Measurements from ENCODE around the gene ZNF532.
"Not testable (repeated sequence)": the region's sequence is repeated elsewhere in the genome, so short reads cannot be mapped to it uniquely, and the experiment has no call there.

The ZNF532 gene

DNA sequence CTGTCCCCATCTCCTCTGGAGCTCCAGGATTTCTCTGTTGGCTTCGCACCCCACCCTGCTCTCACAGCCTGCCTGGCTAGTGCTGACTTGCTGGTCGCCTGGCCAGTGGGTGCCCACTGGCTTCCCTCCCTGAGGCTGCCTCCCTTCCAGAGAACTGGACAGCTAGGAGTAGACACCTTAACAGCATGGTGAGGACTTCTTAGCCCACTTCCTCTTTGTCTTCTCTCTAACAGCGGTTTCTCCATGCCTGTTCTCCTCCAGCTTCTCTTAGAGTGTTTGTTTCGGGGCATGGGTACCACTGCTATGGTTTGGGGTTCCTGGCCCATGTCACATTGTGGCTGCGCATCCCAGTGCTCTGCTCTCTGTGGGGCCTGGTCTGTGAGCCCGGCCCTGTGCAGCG, 37.1 kb downstream of the ZNF532 start:
- no peak for DNase-seq (ENCODE audit: low read depth in 2 of 2)

DNA sequence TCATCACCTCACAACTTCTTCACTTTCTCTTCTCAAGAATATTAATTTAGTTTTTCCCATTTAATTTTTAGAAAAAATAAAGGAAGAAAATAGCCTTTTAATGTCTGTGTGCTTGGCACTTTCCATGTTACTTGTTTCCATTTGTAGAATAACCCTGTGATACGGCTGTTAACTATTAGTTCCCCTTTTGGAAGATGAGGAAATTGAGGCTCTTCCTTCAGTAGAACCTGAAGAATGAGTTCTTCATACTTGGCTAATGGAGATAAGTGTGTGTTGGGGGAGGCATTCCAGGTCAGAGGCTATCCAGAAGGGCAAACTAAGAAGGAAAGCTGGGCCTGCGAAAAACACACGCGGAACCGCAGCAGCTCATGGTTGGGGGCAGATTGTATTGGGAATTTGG, 38.3 kb downstream of the ZNF532 start:
- DNase-seq (ENCODE audit: low read depth in 2 of 2): no peak

DNA sequence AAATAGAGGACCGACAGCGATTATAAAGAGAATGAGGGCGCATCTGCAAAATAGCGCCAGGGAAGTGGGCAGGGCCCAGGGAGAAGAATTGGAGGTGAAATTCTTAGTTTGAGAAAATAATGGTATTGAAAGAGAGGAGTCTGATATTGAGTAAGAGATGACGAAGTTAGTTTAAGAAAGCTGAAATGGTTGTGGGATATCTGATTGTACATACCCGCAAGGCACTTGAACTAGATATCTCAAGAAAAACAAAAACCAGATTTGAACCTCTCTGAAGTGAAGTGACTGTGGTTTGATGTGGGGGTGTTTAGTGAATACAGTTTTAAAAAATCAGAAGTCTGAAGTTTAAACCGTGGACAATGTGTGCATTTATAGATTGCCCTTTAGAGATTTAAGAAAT, 38.9 kb downstream of the ZNF532 start:
- DNase-seq (ENCODE audit: low read depth in 2 of 2): no peak

DNA sequence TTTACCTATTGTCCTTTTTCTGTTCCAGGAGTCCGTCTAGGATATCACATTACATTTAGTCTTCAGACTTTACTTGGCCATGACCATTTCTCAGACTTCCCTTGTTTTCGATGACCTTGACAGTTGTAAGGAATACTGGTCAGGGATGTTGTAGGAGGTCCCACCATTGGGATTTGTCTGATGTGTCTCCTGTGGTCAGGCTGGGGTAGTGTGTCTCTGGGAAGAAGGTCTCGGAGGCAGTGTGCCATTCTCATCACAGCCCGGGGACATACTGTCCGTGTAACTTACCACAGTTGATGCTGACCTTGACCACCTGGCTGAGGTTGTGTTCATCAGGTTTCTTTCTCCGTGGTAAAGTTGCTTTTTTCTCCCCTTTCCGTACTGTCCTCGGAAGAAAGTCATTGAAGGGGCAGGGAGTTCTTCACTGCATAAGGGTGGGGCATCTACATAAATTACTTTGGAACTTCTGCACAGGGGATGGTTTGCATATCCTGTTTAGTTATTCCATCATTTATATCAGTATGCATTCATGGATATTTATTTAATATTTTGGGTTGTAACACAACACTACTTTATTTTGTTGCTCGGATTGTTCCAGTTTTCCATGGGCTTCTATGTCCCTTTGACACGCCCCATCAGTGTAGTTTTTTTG, 41.2 kb downstream of the ZNF532 start:
- DNase-seq (ENCODE audit: low read depth in 2 of 2): no peak

DNA sequence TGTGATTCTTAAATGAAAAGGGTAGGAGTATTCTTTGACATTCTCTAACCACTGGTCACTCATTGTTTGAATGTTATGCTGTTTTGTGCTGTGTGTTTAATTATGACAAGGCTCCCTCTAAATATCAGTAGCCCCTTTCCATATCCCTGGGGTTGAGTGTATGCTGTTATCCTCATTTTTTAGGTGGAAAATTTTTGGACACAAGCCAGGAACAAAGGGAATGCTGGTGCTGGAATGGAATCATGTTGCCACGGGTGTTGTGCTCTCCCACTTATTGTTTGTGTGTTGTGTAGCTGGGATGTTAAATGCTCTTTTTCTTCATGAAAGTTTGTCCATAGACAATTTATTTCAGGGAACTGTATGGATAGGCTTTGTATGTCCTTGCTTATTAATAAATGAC, 43.3 kb downstream of the ZNF532 start:
- no peak for DNase-seq (ENCODE audit: low read depth in 2 of 2)

DNA sequence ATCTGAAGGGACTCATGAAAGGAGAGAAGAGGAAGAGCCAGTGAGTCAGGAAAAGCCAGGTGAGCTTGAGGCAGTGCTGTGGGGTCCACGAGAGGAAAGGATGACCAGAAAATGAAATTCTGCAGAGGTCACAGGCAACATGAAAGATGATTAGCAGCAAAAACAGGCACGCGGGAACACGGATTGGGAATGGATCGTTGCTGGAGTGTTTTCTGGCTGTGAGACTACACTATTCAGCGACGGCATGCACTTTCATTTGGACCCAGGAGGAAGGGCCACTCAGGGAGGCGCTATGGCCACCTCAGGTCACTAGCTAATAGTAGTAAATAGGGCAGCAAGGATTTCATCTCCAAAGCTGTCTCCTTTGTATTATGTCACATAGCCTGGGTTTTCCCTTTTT, 44.8 kb downstream of the ZNF532 start:
- DNase-seq (ENCODE audit: low read depth in 2 of 2): no peak

DNA sequence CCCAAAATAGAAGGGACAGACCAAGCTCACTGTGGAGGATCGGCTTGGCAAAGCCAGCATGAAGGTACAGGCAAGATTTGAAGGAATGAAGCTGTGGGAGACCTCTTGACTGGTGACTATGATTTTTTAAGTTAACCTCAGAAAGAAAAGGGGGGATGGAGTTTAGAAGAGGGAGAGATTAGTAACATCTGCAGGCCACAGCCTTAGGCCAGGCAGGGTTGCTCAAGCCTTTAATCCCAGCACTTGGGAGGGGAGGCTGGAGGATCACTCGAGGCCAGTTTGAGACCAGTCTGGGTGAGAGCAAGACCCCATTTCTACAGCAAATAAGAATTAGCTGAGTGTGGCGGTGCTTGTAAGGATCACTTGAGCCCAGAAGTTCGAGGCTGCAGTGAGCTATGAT, 46.6 kb downstream of the ZNF532 start:
- no peak for DNase-seq (ENCODE audit: low read depth in 2 of 2)

DNA sequence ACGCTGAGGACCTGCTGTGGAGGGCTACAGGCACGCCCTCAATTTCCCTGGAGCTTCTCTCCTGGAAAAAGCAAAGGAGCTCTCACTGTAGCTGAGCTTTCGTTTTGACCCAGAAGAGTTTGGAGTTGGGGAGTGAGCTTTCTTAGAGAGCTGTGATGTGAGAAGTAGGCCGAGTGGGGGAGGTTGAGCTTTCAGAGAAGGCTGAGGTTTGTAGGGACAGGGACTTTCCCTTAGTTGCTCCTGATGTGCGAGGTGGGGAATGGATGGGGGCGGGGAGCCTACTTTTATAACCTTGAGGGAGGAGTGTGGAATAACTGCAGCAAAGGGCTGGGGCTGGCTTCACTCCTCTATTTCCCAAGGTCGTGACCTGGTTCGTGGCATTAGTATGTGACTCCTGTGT, 47.1 kb downstream of the ZNF532 start:
- DNase-seq (ENCODE audit: low read depth in 2 of 2): no peak

DNA sequence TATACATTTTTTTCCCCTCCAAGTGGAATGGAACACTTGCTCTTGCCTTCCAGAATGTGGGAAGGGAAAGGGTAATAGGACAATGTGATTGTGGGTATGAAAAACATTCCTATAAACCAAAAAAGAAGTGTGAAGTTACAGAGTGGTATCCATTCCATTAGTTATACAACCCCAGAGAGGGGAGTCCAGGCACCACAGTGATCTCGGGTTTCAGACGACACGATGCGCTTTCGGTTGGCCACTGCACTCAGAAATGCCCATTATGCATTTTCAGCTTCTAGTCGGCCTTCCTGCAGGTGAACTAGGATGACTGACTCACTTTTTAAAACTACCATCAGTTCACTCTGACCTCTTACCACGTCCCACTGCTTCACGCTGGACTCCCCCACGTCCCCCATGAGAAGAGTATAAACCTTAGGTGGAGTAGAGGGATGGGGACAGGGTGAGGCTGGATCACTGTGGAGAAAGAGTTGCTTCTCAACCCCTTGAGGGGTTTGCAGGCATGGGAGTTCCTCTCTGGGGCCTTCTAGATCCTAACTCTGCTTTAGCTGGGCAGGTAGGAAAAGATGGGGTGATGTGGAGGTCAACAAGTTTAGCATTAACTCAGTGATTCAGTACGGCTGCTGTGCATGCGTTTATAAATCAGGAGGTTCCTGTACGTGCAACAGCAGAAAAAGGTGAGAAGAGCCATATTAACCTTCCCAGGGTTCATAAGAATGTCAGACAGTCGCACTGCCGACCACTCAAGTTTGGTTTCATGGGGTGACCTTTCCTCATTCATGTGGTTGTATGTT, 50.5 kb downstream of the ZNF532 start:
- no peak for DNase-seq (ENCODE audit: low read depth in 2 of 2)

DNA sequence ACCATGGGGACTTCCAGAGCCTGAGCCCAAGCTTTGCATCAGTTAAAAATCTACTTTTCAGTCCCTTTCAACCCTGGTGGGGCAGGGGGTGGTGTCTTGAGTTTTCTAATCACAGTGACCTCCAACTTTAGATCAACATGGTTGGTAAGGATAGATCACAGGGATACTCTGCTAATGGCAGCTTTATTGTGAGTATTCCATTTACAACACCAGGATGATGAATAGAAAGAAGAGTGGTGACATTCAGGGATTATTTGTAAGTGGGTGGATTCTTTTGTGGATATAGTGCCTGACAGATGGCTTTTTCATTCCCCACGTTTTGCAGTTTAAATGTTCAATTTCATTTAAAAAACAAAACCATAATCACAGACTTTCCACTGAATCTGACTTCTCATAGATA, 51.3 kb downstream of the ZNF532 start:
- no peak for DNase-seq (ENCODE audit: low read depth in 2 of 2)

DNA sequence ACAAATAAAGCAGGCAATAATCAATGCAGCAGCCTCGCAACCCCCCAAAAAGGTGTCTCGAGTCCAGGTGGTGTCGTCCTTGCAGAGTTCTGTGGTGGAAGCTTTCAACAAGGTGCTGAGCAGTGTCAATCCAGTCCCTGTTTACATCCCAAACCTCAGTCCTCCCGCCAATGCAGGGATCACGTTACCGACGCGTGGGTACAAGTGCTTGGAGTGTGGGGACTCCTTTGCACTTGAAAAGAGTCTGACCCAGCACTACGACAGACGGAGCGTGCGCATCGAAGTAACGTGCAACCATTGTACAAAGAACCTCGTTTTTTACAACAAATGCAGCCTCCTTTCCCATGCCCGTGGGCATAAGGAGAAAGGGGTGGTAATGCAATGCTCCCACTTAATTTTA, 55.3 kb downstream of the ZNF532 start:
- DNase-seq (ENCODE audit: low read depth in 2 of 2): not testable (repeated sequence)

DNA sequence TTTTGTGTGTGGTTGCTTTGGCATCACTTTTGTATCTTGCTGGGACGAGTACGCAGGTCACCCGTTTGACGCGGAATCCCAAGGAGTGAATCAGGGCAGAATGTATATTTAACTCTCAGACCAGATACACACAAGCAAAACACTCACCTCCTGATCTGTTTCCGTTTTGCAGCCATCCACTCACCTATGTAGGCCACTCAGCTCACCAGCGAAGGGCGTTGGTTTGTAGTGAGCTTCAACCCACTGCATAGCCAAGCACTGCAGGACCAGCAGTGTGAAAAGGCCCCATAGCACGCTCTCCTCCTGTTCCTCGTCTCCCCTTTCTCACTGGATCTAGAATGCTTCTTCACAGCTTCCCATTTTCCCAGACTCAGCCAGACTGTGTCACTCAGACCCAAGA, 58.3 kb downstream of the ZNF532 start:
- no peak for DNase-seq (ENCODE audit: low read depth in 2 of 2)

DNA sequence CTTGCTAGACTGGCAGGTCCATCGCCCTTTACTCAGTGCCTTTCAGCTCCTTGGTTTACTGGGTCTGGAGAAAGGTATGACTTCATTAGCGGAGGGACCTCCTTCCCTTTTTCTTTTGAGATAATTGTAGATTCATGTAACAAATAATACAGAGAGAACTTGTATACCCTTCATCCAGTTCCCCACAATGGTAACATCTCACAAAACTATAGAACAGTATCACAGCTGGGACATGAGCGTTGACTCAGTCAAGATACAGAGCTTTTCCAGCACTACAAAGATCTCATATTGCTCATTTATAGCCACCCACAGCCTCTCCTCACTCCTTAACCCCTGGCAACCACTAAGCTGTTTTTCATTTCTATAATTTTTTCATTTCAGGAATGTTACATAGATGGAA, 59.8 kb downstream of the ZNF532 start:
- DNase-seq (ENCODE audit: low read depth in 2 of 2): no peak

DNA sequence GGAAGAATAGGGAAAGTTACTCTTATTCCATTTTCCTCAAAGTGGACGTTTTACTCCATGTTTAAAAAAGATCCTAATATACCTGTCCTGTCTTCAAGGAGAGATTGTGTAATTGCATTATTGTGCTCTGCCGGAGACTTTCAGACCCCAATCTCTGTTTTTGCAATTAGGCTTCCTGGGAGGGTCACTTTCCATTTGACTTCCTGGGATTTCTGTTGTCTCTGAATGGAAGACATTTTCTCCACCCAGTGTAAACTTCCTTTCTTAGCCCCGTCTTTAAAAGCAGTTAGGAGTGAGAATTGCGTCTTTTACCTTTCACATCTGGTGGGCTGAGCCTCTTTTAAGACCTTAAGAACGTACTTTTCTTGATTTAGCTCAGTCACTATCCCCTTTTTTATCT, 63.0 kb downstream of the ZNF532 start:
- DNase-seq (ENCODE audit: low read depth in 2 of 2): no peak

DNA sequence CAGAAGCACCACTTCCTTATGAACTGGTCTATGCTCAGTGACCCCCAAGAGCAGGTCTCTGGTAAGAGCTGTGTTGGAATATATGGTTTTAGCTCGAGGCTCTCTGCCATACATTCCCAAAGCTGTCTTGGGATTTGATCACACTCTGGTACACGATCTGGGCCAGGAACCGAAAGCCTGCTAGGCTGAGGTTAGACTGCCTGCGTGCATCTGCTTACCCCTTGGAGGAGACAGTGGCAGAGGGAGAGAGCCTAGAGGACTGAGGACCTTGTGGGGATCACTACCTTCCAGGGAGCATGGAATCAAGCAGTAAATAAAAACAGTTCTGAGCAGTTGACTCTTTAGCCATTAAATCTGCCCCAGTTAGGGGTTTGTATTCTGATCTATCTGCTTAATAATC, 63.7 kb downstream of the ZNF532 start:
- no peak for DNase-seq (ENCODE audit: low read depth in 2 of 2)

DNA sequence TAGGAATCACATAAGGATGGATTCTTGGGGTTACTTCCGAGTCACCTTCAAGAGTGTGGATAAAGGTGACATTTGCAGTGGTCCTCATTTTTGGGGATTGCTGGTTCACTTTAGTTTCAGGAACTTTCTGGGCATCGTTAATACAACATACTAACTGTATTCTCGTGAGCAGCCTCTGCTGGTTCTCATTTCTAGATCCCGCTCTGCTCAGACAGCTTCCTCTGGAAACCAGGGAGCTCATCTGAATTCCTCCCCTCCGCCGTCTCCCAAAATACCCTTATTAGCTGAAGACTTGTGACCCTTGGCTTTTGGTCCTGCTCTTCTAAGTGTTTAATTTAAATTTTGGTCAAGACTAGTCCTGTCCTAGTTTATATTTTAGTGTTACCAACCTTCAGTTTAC, 64.5 kb downstream of the ZNF532 start:
- no peak for DNase-seq (ENCODE audit: low read depth in 2 of 2)

DNA sequence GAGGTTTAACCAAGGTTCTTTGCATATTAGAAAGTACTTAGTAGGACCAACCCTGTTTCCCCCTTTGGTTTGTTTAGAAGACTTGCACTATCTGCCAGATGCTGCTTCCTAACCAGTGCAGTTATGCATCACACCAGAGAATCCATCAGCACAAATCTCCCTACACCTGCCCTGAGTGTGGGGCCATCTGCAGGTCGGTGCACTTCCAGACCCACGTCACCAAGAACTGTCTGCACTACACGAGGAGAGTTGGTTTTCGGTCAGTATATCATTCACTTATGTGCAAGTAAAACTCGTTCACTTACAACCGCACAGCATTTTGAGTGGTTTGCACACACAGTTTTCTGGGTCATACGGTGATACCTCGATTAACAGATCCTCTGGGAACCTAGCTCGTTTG, 69.7 kb downstream of the ZNF532 start:
- DNase-seq (ENCODE audit: low read depth in 2 of 2): no peak

DNA sequence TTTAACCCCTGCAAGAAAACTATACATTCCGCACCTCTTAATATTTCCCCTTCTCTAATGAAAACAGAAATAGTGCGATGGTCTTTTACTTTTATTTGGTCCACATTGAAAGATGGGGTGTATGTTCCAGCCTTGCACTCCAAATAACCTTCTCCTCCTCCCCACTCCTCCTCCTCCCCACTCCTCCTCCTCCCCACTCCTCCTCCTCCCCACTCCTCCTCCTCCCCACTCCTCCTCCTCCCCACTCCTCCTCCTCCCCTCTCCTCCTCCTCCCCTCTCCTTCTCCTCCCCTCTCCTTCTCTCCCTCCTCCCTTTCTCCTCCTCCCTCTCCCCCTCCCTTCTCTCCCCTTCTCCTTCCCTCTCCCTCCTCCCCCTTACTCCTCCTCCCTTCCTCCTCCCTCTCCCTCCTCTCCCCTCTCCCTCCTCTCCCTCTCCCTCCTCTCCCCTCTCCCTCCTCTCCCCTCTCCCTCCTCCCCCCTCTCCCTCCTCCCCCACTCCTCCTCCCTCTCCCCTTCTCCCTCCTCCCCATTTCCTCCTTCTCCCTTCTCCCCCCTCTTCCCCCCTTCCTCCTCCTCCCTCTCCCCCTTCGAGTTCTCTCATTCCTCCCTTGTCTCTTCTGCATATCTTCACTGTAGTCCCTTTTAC, 70.4 kb downstream of the ZNF532 start:
- DNase-seq (ENCODE audit: low read depth in 2 of 2): no peak

DNA sequence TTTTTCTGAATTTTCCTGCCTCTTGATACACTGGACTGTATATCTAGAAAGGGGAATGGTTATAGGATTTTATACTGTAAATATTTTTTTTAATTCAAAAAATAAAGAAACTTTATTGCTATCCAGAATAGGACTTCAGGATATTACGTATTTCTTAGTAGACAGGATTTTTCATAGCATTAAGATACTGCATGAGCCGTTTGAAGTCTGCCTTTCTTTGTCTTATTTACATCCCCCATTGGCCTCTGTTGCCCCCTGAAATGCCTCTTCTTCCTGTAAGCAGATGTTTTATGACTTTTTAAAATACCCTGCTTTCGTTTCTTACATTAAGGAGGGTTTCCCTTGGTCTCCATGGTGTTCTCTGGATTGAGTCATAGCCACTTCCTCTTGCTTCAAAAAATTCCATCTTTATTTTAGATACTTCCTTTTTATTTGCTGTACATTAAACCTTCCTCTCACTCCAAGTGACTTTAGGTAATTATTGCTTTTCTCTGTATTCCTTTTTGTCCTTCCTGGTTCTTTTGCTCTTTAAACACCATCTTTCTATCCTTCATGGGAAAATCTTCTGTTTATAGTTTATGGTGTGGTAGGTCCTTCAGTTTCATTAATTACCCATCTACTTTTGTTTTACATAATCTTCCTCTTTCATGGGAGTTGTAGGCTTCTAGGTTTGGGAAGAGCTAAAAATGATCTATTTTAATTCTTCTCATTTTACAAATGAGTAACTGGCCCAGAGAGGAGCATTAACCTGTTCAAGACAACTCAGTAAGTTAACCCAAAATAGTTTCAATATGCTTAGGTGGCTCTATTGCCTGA, 72.6 kb downstream of the ZNF532 start:
- no peak for DNase-seq (ENCODE audit: low read depth in 2 of 2)

DNA sequence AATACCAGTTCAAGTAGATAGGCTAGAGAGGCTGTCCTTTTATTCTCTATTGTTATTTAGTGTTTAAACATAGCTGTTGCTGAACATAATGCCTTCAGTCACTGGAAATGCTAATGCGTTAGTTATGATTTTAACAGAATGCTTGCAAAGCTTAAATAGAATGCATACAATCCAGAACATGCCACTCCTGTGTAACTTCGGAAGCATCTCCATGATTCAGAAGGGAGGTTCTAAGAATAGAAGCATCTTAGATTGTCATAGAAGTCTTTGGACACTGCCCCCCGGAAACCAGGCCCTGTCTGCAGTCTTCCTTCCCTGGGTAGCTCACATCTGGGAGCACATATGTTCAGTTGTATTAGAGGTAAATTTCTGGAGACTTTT, 73.2 kb downstream of the ZNF532 start:
- no peak for DNase-seq (ENCODE audit: low read depth in 2 of 2)

DNA sequence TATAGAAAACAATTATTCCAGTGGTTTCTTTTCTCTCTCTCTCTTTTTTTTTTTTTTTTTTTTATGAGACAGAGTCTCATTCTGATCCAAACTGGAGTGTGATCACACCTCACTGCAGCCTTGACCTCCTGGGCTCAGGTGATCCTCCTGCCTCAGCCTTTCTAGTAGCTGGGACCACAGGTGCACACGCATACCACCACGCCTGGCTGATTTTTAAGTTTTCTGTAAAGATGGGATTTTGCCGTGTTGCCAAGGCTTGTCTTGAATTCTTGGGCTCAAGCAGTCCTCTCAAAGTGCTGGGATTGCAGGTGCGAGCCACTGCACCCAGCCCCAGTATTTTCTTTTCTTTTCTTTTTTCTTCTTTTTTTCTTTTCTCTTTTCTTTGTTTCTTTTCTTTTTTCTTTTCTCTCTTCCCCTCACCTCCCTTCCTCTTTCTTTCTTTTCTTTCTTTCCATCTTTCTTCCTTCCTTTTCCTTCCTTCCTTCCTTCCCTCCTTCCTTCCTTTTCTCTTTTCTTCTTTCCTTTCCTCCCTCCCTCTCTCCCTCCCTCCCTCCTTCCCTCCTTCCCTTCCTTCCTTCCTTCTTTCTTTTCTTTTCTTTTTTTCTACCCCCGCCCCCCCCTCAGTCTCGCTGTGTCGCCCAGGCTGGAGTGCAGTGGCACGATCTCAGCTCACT, 76.9 kb downstream of the ZNF532 start:
- no peak for DNase-seq (ENCODE audit: low read depth in 2 of 2)

DNA sequence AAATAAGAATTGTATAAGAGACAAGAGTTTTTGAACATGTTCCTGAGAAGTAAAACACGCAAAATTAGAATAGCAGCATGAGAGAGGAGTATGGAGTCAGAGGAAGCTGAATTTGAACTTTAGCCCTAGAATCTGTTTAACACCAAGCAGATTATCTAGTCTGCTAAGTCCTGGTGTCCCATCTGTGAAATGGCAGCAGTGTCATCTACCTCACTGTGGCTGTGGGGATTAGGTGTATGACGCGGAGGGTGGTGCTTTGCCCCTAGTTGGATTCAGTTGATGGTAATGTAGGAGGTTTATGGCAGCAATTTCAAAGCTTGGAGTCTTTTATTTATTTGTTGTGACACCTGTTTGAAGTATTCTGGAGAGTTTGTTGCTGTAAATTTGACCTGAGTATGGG, 79.2 kb downstream of the ZNF532 start:
- DNase-seq (ENCODE audit: low read depth in 2 of 2): no peak
